Amygdala (tissue), 56 donors: Measurements from ENCODE around the gene DLK1.
A peak's percentile ranks its signal among the peaks of the same experiment; 100 is the strongest.

Experiments
- DNase-seq, 56 donors: peaks; one replicate each; lab custom pipeline; 2025; lab: John Stamatoyannopoulos, UW

DLK1 gene

DNA sequence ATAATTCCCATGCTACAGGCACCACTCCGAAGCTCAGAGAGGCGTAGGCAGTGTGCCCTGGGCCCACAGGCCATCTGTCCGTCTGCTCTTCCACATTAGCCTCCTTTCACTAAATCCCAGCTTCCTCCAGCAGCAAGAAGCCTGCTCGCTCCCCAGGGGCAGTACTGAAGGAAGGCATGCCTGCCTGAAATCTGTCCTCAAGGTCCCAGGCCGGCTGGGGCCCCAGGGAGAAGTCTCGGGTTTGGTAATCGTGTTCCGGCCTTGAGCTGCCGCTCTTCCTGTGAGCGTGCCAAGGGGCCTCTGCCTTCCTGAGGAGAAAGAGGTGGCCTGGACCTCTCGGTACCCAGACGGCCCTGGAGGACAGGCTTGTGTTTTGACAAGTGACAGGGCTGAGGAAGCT, 15.2 kb upstream of the DLK1 start:
- no peak for DNase-seq

DNA sequence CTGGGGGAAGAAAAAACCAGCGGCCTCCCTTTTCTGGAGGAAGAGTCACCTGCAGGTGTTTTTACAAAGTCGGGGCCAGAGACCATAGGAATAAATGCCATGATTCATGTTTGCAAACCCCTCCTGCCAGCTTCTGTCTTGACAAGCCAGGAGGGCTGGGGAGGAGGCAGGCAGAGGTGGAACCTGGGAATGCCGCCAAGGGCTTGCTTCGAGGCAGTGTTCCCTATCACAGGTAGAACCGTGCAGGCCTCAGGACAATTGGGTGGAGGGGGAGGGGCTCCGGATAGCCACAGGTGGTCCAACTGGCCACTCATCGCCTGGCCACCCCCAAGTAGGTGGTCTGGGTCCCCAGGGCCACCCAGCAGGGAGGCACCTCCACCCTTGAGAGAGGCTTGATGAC, 14.2 kb upstream of the DLK1 start:
- DNase-seq, result no peak

DNA sequence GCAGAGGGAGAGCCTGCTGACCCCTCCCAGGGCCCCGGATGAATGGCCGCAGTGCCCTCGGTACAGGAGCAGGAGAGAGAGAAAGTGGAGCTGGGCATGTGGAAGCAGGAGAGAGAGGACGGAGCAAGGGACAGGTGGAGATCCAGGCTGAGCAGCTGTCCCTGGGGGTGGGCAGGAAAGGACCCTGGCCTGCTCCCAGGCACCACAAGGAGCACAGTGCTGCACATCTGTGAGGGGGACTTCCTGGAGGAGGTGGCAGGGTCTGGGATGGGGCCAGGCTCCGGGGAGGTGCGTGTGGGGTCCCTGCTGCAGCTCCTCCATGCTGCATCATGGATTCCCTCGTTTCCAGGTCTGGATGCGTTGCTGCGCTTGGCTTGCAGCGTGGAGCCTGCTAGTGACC, 13.0 kb upstream of the DLK1 start:
- DNase-seq, result no peak

DNA sequence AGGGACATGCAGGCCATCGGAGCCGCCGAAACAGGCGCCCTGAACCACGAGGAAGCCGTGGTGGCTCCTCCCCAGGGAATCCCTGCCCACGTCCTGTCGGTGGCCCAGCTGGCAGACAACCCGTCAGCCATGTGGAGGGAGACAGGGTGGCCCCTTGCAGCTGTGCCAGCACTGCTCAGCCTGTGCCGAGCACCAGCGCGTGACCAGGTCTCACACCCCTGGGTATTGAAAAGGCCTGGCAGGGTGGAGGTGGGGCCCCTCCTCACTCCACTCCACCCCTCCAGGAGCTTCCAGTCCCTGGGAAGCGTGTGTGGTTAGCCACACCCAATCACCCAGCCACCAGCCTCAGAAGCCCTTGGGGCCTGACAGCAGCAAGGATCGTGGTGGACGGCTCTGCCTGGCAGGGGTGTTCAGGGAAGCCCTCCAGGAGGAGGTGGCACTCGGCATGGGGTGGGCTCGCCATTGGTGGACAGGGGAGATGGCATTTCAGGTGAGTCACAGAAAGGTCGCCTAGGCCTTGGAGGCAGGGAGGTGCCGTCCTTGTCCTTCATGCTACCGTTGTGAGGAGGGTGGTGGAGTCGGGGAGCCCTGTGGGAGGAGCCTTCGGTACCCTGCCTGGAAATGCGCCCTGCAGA, 12.3 kb upstream of the DLK1 start:
- DNase-seq, result peak in 5 of 56 donors; percentile 12 to 21 (median 17)

DNA sequence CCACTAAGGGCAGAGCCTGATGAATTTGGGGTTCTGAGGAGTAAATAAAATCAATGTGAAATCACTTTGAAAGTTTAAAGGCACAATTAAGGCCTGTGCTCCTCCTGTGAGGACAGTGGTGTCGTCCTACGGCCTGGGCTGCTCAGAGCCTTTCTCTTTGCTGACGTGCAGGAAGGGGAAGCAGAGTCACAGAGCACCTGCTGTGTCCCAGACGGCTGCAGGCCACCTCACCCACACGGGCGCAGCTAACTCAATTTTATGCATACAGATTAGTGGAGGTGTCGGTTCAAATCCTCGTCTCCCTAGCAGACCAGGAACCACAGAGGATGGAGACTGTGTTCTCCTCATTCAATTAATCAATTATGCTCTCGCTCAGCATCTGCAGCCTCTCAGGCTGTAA, 11.4 kb upstream of the DLK1 start:
- DNase-seq, result no peak

DNA sequence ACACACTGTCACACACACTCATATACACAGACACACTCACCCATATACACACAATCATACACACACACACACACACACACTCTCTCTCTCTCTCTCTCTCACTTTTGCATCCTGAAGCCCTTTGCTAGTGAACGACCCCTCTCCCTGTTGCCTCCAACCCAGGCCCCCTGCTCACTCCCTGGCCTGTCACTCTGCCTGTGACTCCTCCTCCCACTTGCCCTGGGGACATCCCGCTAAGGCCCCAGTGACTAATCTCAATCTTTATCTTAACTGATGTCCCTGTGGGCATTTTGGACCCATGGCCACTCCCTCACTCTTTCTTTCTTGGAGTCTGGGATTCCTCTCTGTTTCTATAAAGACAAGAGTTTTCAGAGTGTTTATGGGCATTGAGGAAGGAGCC, 10.9 kb upstream of the DLK1 start:
- no peak for DNase-seq

DNA sequence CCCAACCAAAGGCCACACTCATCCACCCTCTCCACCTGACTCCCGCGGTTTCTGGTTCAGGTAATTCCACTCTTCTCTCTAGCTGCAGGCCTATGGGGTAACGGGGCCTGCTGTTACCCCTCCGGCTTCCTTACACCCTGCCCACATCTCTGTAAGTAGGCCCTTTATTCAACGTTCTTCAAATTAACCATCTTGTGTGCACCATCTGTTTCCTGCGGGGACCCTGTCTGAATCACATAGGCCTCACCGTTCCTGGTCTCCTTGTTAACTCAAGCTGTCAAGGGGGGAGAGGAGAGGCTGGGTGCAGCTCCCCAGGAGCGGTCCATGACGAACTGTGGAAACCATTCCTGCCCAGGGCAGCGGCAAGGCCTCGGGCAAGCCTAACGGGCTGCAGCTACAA, 9.3 kb upstream of the DLK1 start:
- no peak for DNase-seq

DNA sequence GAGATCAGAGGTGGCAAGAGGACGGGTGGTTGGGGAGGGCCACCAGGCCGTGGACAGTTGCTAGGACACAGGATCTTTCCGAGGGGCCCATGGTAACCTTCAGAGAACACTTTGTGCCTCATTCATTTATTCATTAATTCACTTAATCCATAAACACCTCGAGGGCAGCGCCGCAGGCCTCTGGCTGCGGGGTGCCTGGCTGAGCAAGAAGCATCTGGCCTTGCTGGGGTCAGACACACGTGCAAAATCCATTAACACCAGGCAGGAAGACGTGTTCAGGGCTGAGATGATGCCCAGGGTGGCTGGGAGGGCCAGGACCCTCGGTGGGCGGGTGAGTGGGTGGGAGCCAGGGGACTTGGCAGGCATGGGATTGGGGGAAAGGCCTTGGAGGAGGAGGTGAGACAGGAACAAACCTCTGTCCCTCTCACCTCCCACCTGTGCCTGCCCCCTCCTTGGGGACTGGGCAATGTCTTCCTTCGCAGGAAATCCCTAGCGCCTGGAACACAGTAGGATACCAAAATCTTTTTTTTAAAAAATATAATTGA, 6.6 kb upstream of the DLK1 start:
- DNase-seq, result no peak

DNA sequence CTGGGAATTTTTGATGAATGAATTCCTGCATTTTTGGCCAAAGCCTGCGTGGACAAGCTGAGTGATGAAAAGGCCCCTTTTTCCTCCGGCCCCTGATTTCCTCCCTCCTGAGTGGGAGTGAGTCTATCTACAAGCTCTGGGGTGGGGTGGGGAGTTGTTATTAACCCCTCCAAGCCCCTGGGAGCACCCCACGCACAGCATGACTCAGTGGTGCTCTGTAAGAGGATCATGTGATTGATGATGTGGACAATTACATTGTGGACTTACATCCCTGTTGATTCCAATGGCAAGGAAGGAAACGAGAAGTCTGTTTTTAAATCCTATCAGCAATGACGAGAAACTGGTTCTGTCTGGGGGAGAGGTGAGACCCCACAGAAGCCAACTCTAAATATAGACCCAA, 5.1 kb upstream of the DLK1 start:
- DNase-seq, result no peak

DNA sequence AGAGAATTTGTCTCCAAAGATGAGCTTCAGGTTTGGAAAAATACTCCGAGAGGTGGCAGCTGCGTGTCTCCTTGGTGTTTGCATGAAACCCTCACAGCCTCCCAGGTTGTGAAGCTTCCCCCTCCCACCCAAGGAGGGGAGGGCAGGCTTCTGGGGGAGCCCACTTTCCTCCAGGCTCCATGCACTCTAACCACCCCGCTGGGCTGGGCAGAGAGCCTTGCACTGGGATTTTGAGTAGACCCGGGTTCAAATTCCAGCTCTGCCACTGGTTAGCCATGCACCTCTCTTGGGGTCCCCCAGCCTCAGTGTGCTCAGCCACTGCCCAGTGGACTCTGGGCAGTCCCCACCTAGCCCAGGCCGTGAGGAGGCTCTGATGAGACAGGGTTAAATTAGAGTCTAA, 4.3 kb upstream of the DLK1 start:
- no peak for DNase-seq

DNA sequence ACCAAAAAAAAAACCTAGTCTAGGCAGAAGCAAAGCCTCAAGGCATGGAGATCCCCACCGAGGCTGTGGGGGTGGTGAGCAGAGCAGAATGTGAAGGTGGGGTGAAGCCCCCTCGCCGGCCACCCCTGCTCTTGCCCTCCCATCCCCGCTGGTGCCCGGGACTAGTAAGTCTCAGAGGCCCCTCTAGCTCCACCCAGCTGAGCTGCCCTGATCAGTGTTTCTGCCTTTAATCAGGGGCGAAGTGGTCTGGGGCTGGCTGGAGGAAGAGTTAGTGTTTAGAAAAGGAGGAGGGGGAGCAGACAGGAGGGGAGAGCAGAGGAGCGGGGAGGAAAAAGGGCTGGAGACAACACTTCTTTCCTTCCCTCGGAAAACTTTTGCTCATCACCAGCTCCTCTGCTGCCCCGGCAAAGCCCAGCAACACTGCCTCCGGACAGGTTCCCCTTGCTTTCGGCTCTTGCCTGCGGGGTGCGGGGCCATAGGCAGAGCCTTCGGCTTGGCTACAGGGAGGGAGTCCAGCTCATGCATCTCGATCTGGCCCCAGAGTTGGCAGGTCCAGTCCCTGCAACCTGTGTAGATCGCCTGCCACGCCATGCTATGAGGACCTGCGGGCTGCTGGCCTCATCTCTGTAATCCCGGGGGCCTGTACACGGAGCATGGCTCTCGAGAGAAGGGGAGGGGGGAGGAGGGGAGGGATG, 3.4 kb upstream of the DLK1 start:
- no peak for DNase-seq

DNA sequence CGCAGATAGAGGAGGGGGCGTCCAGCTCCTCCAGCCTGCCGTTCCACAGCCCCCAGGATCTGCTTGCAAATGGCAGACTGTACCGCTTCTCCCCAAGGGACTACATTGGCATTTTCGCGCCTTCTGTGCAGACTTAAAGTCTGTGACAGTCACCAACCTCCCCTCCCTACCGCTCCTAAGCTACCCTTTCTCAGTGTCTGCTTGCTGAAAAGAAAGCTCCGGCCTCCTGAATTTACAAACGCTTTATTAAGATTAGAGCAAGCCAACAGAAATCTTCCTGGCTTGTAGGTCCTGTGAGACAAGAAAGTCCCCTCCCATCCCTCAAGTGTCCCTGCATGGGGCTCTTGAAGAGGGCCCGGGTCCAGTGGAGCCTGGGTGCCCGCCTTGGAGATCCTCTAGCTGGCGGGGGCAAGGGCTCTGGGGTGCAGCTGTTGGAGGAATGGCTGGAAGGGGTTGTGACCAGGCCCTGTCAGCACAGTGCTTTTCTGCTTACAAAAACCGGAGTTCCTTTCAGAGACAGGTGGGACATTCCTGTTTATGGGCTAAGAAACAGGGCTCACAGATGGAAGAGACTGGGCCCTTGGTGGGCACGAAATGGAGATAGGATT, 2.8 kb upstream of the DLK1 start:
- DNase-seq, result no peak

DNA sequence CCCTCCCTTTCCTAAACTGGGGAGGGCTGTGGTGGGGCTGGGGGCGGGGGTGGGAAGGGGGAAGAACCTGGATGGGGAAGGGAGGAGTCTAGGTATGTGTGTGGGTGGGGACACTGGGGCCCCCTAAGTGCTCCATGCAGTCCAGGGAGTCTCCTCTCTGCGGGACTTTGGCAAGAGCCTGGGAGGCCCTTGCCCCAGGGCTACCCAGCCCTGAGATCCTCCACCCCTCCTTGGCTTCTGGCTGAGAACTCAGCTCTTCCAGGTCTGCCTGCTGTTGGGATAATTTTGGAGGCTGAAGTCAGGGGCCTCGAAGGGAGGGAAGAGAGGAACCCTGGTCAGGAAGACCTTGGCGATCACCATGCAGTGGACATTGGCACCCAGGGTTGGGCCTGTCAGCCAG, 2.2 kb upstream of the DLK1 start:
- DNase-seq, result no peak

DNA sequence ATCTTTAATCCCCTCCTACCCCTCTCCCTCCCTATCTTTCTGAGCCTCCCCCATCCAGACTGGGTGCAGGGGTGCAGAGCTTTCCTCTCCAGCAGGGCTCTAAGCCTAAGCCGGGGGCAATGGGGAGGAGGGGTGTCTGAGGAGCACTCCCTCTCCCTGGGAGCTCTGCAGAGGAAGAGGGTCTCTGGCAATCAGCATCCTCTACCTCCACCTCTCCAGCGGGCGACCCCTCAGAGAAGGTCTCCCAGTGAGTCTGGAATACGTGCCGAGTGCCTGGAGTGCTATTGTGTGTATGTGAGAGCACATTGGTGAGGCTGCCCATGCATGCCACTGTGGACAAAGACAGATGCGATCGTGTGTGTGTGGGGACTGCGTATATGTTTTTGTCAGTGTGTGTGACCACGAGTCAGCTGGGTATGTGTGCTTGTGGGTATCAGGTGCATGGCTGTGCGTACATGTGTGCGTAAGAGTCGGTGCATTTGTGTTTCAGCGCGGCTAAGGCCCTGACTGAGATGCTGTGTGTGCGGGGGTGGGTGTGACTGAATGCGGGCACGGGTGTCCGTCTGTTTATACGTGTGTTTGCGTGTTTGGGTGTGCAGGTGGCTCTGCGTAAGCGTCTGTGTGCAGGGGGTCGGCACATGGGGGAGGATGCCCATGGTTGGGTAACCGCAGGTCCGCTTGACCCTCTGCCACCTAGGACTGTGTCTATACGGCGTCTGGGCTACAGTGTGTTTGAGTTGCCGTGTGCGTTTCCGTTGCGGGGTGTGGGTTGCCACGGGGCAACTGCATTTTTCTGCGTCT, 905 bp upstream of the DLK1 start:
- DNase-seq, result no peak

DNA sequence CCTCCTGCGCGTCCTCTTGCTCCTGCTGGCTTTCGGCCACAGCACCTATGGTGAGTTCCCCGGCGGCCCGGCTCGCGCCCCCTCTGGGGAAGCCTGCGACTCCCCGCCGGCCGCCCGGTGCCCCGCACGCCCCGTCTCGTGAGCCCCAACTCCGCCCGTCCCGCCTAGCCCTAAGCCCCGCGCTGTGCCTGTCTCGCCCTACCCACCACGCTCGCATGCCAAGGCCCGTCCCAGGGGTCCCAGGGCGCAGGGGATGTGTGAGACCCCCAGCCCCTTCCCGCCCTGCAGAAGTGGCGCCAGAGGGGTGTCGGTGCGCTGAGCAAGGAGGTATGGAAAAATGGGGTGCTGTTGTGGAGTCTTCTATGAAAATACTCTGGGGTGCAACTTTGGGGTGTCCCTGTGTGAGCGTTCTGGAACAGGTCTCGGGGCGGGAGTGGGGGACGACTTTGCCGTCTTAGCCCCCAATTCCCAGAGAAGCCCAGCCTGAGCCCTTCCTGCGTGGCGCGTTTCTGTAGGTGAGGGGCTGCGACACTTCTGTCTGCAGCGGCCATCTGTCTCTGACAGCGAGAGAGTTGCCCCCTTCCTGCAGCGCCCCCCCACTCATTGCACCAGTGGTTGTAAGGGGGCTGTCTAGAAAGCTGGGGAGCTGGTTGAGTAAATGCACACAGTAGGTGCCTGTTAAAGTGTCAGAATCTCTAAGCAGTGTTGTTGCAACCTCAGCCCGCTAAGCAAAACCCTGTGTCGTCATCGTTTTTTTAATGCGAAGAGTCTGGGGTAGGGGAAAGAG, 587 bp downstream of the DLK1 start:
- DNase-seq, result no peak

DNA sequence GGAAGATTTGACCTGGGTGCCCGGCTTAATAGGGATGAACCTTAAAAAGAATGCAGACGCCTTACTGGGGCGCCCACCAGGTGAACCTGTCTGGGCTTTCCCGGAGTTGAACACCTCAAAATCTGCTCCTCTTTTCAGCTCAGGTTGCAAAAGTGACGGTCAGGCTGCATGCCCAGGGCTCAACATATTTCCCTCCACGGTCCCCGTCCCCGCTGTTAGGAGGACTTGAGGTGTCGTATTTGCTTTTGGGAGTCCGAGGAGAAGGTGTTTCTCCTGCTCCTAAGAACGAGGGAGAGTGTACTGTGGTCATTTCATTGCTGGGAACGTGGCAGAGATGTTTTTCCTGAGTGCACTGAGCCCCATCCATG, 1.2 kb downstream of the DLK1 start:
- DNase-seq, result no peak

DNA sequence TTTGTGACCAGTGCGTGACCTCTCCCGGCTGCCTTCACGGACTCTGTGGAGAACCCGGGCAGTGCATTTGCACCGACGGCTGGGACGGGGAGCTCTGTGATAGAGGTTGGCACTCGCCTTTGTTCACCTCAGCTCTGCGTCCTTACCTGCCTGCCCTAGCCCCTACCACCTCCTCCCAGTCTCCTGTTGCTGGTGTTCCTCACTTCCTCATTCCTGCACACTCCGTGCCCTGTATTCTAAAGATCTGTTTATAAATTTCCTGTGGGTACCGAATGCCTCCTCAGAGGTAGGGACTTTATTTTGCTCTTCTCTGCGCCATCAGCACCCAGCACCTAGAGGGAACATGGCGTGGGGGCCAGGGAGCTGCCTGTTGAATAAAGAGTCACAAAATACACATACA, 2.3 kb downstream of the DLK1 start:
- DNase-seq, result no peak

DNA sequence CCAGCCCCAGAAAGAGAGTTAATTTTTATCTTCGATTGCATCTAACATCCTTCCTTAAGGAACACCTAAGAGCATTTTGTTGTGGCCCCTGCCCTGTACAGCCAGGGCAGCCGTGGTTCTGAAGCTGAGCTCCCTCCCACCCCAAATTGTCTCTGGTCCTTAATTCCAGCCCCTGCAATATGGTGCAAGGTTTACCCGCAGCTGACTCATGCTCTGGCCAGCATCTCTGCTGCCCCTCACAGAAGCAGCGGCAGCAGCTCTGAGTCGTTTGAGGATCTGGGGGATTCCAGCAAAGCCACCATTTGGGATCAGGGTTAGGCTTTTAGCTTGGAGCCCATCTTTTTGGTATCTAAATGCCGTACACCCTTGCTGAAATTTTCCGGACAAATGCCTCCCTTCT, 3.3 kb downstream of the DLK1 start:
- no peak for DNase-seq

DNA sequence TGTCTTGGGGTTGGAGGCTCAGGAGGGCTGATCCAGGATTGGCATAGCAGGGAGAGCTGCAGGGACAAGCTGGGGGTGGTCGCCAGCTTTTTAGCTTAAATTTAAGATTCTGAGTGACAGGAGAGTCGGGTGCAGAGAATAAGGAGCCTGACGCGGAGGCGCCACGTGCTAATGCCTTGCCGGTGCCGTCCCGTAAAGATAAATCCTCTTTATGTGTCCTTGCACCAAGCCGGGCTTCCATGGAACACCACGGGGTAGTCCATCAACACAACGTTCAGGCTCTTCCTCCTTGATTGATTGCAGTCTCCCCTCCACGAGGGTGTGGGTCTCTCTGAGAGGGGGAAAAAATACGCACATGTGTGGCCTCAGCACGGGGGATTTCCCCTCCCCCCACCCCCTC, 3.9 kb downstream of the DLK1 start:
- DNase-seq, result no peak

DNA sequence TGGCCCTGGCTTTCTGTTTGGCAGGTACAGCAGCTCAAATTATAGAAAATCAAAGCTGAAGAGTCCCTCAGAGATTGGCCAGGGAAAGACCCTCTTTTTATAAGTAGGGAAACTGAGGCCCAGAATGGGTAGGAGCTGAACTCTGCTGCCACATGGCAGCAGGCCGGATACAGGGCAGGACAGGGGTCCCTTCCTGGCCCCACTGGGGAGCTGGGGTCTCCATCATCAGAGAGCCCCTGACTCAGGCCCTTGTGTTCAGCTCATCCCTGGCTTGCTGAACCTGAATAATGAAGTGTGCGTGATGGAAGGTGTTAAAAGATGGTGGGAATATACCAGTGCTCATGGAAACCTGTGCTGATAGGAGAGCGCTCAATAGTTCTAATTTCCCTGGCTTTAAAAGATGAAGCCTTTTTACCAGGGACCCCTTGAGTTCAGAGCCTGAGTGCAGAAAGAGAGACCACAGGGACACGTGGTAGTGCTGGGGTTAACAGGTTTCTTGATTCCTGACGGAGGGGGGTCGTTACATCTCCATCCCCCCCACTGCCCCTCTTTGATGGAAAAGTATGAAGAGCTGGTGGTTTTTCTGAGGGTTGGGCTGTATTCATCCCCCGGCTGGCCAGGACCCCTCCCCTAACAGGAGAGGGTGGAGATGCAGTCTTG, 4.4 kb downstream of the DLK1 start:
- no peak for DNase-seq
